Natural killer cell (primary cell): Measurements from ENCODE around the gene NUDCD2. TPM values are rescaled to one million over a fixed set of nuclear protein-coding genes. Genes with fewer than 3 reads are reported as not detected.
A peak's percentile ranks its signal among the peaks of the same experiment; 100 is the strongest.

Source experiments
- ATAC-seq, 3 donors: fragments of 150-1000 bp in 2 of 3; fragments of 200-7000 bp in 1 of 3; cut with Tn5 transposase; 1 replicate in 1 of 3; 2 replicates in 2 of 3; pipeline ENCODE4 v1.10.0; 2021; ENCODE audit warnings: mild to moderate bottlenecking in 2 of 3, moderate library complexity in 2 of 3
- DNase-seq, 2 donors: peaks; one replicate each; pipeline versions ENCODE4 v3.0.0 to v3.0.0-alpha.2; 2013 to 2021; ENCODE audit warnings: mixed read lengths in 1 of 2
- H3K27ac ChIP-seq: one replicate; pipeline ENCODE4 v1.5.1; 2013; ENCODE audit warnings: mild to moderate bottlenecking, low read length
- H3K27me3 ChIP-seq: one replicate; pipeline ENCODE4 v1.6.1; 2013; ENCODE audit warnings: low read length; ENCODE audit not compliant: control insufficient read depth, insufficient read depth
- H3K36me3 ChIP-seq: one replicate; pipeline ENCODE4 v1.6.1; 2013; ENCODE audit warnings: low read length; ENCODE audit not compliant: control insufficient read depth, insufficient read depth
- H3K4me1 ChIP-seq: one replicate; pipeline ENCODE4 v1.6.1; 2013; ENCODE audit warnings: low read length; ENCODE audit not compliant: control insufficient read depth, insufficient read depth
- H3K4me3 ChIP-seq: one replicate; pipeline ENCODE4 v1.5.1; 2013; ENCODE audit warnings: low read length
- H3K9me3 ChIP-seq: one replicate; pipeline ENCODE4 v1.6.1; 2013; ENCODE audit warnings: low read length; ENCODE audit not compliant: control insufficient read depth, insufficient read depth
- H3K27ac Mint-ChIP-seq, 2 donors: one replicate each; pipeline ENCODE4 v1.8.0; 2022; ENCODE audit warnings: mild to moderate bottlenecking in 2 of 2, mixed read lengths in 2 of 2, moderate library complexity in 1 of 2
- H3K27me3 Mint-ChIP-seq, 2 donors: one replicate each; pipeline ENCODE4 v1.8.0; 2022; ENCODE audit warnings: low read depth in 2 of 2, mixed read lengths in 2 of 2
- H3K36me3 Mint-ChIP-seq: one replicate; pipeline ENCODE4 v1.8.0; 2022; ENCODE audit warnings: mixed read lengths
- H3K4me1 Mint-ChIP-seq, 2 donors: one replicate each; pipeline ENCODE4 v1.8.0; 2022; ENCODE audit warnings: mixed read lengths in 2 of 2
- H3K4me3 Mint-ChIP-seq: one replicate; pipeline ENCODE4 v1.8.0; 2022; ENCODE audit warnings: mild to moderate bottlenecking, moderate library complexity, mixed read lengths
- H3K9me3 Mint-ChIP-seq, 2 donors: one replicate each; pipeline ENCODE4 v1.8.0; 2022; ENCODE audit warnings: mixed read lengths in 2 of 2
- CTCF ChIP-seq: fragments of 200-600 bp; IDR thresholded peaks from one replicate; pipeline ENCODE4 v1.8.0; 2022; ENCODE audit warnings: antibody characterized with exemption
- WGBS: methylation state at CpG from one replicate; pipeline ENCODE4 v1.1.7; 2013; ENCODE audit warnings: missing lambda C conversion rate; ENCODE audit not compliant: insufficient coverage; 5-methylcytosine and 5-hydroxymethylcytosine counted together
- intact Hi-C: fragments of 100-400 bp; cut with micrococcal nuclease; formaldehyde crosslinking; loops from one replicate; pipeline ENCODE4 v1.14.2; 2022
- total RNA-seq, 4 donors: library from RNA; stranded (reverse); fragments of 120-200 nt in 1 of 4; gene quantifications; one replicate each; pipeline versions ENCODE4 v1.2.3 to v1.2.4, GENCODE V29; 2013 to 2022

NUDCD2 gene
- 10 to 100 TPM; 13.2 to 24.7 (median 21.7) TPM for total RNA-seq
- total RNA-seq (2013): 34.8 TPM

- peak; percentile 20 for TF ChIP-seq CTCF
- Mint-ChIP-seq H3K27ac (peak within 1 kb of the TSS; percentile 98), H3K4me3 (peak within 1 kb of the TSS; percentile 98), H3K36me3 (peaks cover 2% of the 10 kb centered on the region), H3K27me3 (no peaks in the 10 kb centered on the region), H3K9me3 (no peaks in the 10 kb centered on the region), H3K4me1 (peaks cover 28 to 40% of the 10 kb centered on the region in 2 donors)
- peak within 1 kb of the TSS; percentile 95 for H3K27ac ChIP-seq
- H3K4me1 ChIP-seq: peaks cover 20% of the 10 kb centered on the region
- peak; percentile 97 to 98 for DNase-seq
- no peaks in the 10 kb centered on the region for H3K9me3 ChIP-seq
- H3K4me3 ChIP-seq: peak within 1 kb of the TSS; percentile 86
- no peaks in the 10 kb centered on the region for H3K27me3 ChIP-seq
- ATAC-seq: peak; percentile 76 to 90 (median 82)
- intact Hi-C loops: loop anchor here (1.0 kb wide), 2 partner anchors 23 to 45 kb away; partner anchors contain the start of genes CCNG1 and MAT2B
- WGBS: under 1% methylated on average over 59 of the region's 59 CpGs
- peaks cover 4% of the 10 kb centered on the region for H3K36me3 ChIP-seq
These were observed at the start of gene NUDCD2 for GRCh38 chr5:163459819-163460561. Gene NUDCD2, minus strand, starts transcription at chr5:163460102. Its CDS starts 52 bp downstream, at chr5:163460050.

- ATAC-seq: no peak
- Mint-ChIP-seq H3K36me3 (no peaks in the 10 kb centered on the region), H3K9me3 (no peaks in the 10 kb centered on the region), H3K27ac (peak overlapping the region; percentile 99 to 100), H3K4me1 (peaks cover 72 to 78% of the 10 kb centered on the region in 2 donors), H3K4me3 (peak overlapping the region; percentile 98), H3K27me3 (no peaks in the 10 kb centered on the region)
- peak overlapping the region; percentile 7 for H3K4me3 ChIP-seq
- peak overlapping the region; percentile 99 for H3K27ac ChIP-seq
- peak in 1 of 2 donors; percentile 37 for DNase-seq
- peaks cover 31% of the 10 kb centered on the region for H3K36me3 ChIP-seq
- WGBS: 32% methylated on average over 6 of the region's 7 CpGs
- TF ChIP-seq CTCF: no peak
- peaks cover 29% of the 10 kb centered on the region for H3K4me1 ChIP-seq
- intact Hi-C loops: no loop called here
- no peaks in the 10 kb centered on the region for H3K9me3 ChIP-seq
- no peaks in the 10 kb centered on the region for H3K27me3 ChIP-seq
These were observed 49.5 kb upstream of the NUDCD2 start for GRCh38 chr5:163509291-163509951.

- whole genome bisulfite sequencing: 13% methylated on average over 2 of the region's 5 CpGs
- H3K36me3 Mint-ChIP-seq: no peaks in the 10 kb centered on the region
- peaks cover 79 to 85% of the 10 kb centered on the region in 2 donors for H3K4me1 Mint-ChIP-seq
These were observed 48.9 kb upstream of the NUDCD2 start for GRCh38 chr5:163508753-163509152.

More at GRCh38 chr5:163508753-163509152, 48.9 kb upstream of the NUDCD2 start:
- Histone ChIP-seq H3K4me1 (peaks cover 30% of the 10 kb centered on the region), H3K27ac (peak overlapping the region; percentile 99), H3K36me3 (peaks cover 26% of the 10 kb centered on the region), H3K4me3 (peak overlapping the region; percentile 7), H3K27me3 (no peaks in the 10 kb centered on the region), H3K9me3 (no peaks in the 10 kb centered on the region)
- no peaks in the 10 kb centered on the region for H3K27me3 Mint-ChIP-seq
- H3K9me3 Mint-ChIP-seq: no peaks in the 10 kb centered on the region
- DNase-seq (peak in 1 of 2 donors; percentile 6), ATAC-seq (no peak)
- intact Hi-C loops: no loop called here
- peak overlapping the region; percentile 99 to 100 for H3K27ac Mint-ChIP-seq
- no peak for TF ChIP-seq CTCF
- peak overlapping the region; percentile 98 for H3K4me3 Mint-ChIP-seq
